K562 (cell line): ENCODE results near the gene TXNRD1. TPM values are rescaled to one million over a fixed set of nuclear protein-coding genes. Genes with fewer than 3 reads are reported as not detected.

ENCODE experiments used
- ATAC-seq: fragments of 200-7000 bp; cut with Tn5 transposase; 3 replicates; pipeline ENCODE4 v1.9.1; 2020; ENCODE audit warnings: moderate library complexity
- BruUV-seq: library from RNA; stranded (reverse); fragments of 400-500 nt; replicated peaks from 2 replicates; lab custom pipeline; 2021; lab: Mats Ljungman, UMichigan
- CTCF ChIA-PET: fragments of 300-600 bp; formaldehyde crosslinking; extraction: SDS; loops from one replicate; lab custom pipeline; 2021; ENCODE audit warnings: low intra/inter-chr PET ratio; lab: Yijun Ruan, JAX
- POLR2A ChIA-PET: fragments of 300-600, 350-650 bp; sonication (Branson Sonifier 250); formaldehyde crosslinking; extraction: SDS; loops from one replicate; lab custom pipeline; 2021; ENCODE audit warnings: antibody characterized with exemption, inconsistent platforms; lab: Yijun Ruan, JAX
- DNase-seq, 4 experiments: peaks; one replicate each; pipeline versions ENCODE4 v3.0.0 to v3.0.0-alpha.2; 2011 to 2018; ENCODE audit warnings: low spot score in 3 of 4, mixed read lengths in 3 of 4; ENCODE audit errors: extremely low read depth in 1 of 4
- FAIRE-seq: peaks from 2 replicates; lab custom pipeline; 2011; peaks lifted over from hg19 to GRCh38; lab: Jason Lieb, UNC
- H2AFZ ChIP-seq: 2 replicates; pipeline ENCODE4 v1.6.0; 2011; ENCODE audit warnings: low read depth, low read length, control low read depth, inconsistent platforms
- H3K27ac ChIP-seq: fragments of 200-600 bp; 3 replicates; pipeline ENCODE4 v1.8.0; 2011; ENCODE audit warnings: low read depth, mild to moderate bottlenecking, control low read depth, inconsistent platforms, low read length, moderate library complexity, mixed read lengths; ENCODE audit errors: extremely low read depth
- H3K27me3 ChIP-seq, 2 experiments: fragments of 300-600 bp in 1 of 2; 2 replicates in 1 of 2; 3 replicates in 1 of 2; pipeline versions ENCODE4 v1.6.0 to v1.8.0; 2011; ENCODE audit warnings: inconsistent platforms in 2 of 2, low read length in 2 of 2, mild to moderate bottlenecking in 1 of 2, mixed read lengths in 1 of 2, moderate library complexity in 1 of 2; ENCODE audit not compliant: control insufficient read depth in 2 of 2, insufficient read depth in 2 of 2
- H3K36me3 ChIP-seq: fragments of 300-600 bp; 3 replicates; pipeline ENCODE4 v1.8.0; 2011; ENCODE audit warnings: mild to moderate bottlenecking, low read length, inconsistent platforms; ENCODE audit not compliant: control insufficient read depth, insufficient read depth
- H3K4me1 ChIP-seq, 2 experiments: fragments of 200-600 bp in 1 of 2; replicated peaks in 1 of 2; 2 replicates in 1 of 2; 3 replicates in 1 of 2; pipeline versions ENCODE4 v1.5.1 to v1.8.0; 2011; ENCODE audit warnings: inconsistent platforms in 2 of 2, low read length in 2 of 2, mild to moderate bottlenecking in 1 of 2, mixed read lengths in 1 of 2, moderate library complexity in 1 of 2; ENCODE audit not compliant: control insufficient read depth in 2 of 2, insufficient read depth in 2 of 2
- H3K4me2 ChIP-seq: 2 replicates; pipeline ENCODE4 v1.6.1; 2011; ENCODE audit warnings: low read length, control low read depth, inconsistent platforms, mixed read lengths; ENCODE audit not compliant: insufficient read depth
- H3K4me3 ChIP-seq: fragments of 200-600 bp; sonication (generic), shearing (Covaris generic); 2 replicates; pipeline ENCODE4 v1.5.1; 2016; ENCODE audit warnings: control low read depth, inconsistent platforms
- H3K79me2 ChIP-seq: fragments of 200-600 bp; 3 replicates; pipeline ENCODE4 v1.8.0; 2011; ENCODE audit warnings: low read length, inconsistent platforms; ENCODE audit not compliant: control insufficient read depth, insufficient read depth
- H3K9ac ChIP-seq, 2 experiments: 2 replicates each; pipeline versions ENCODE4 v1.6.0 to v1.6.1; 2011; ENCODE audit warnings: low read depth in 2 of 2, low read length in 2 of 2, control low read depth in 1 of 2, inconsistent platforms in 1 of 2, mild to moderate bottlenecking in 1 of 2, mixed read lengths in 1 of 2; ENCODE audit not compliant: insufficient read depth in 1 of 2
- H3K9me1 ChIP-seq: one replicate; pipeline ENCODE4 v1.6.0; 2011; ENCODE audit warnings: inconsistent platforms, mild to moderate bottlenecking, low read length, moderate library complexity; ENCODE audit not compliant: control insufficient read depth, insufficient read depth
- H3K9me3 ChIP-seq: replicated peaks from 2 replicates; pipeline ENCODE4 v1.5.1; 2011; ENCODE audit warnings: low read depth, low read length, inconsistent platforms; ENCODE audit not compliant: control insufficient read depth, insufficient read depth
- H4K20me1 ChIP-seq: replicated peaks from 2 replicates; pipeline ENCODE4 v1.6.1; 2011; ENCODE audit warnings: low read length, inconsistent platforms, mixed read lengths; ENCODE audit not compliant: control insufficient read depth, insufficient read depth
- BRF1 ChIP-seq: IDR thresholded peaks from 3 replicates; pipeline ENCODE4 v1.6.1; 2011; ENCODE audit warnings: borderline replicate concordance, mild to moderate bottlenecking; ENCODE audit not compliant: insufficient read length; ENCODE audit errors: extremely low read depth
- C11orf30 ChIP-seq: fragments of 450-650 bp; IDR thresholded peaks from 2 replicates; pipeline ENCODE4 v1.6.1; 2016; ENCODE audit warnings: low read depth, mild to moderate bottlenecking
- GATAD2B ChIP-seq: fragments of 450-650 bp; IDR thresholded peaks from 2 replicates; pipeline ENCODE4 v1.6.1; 2017; ENCODE audit warnings: mild to moderate bottlenecking, borderline replicate concordance
- KAT7 ChIP-seq: sonication (generic); formaldehyde crosslinking; IDR thresholded peaks from 2 replicates; pipeline ENCODE4 v1.8.0; 2022; ENCODE audit warnings: missing genetic modification reagents, mild to moderate bottlenecking, borderline replicate concordance
- PTBP1 ChIP-seq: fragments of 200-400 bp; formaldehyde crosslinking; IDR thresholded peaks from 2 replicates; pipeline ENCODE4 v1.6.1; 2017; ENCODE audit warnings: low read depth, low read length
- SIX5 ChIP-seq, 2 experiments: IDR thresholded peaks; 2 replicates each; pipeline ENCODE4 v1.6.1; 2011; ENCODE audit warnings: low read length in 2 of 2, borderline replicate concordance in 1 of 2, low read depth in 1 of 2, mild to moderate bottlenecking in 1 of 2, moderate library complexity in 1 of 2; ENCODE audit not compliant: insufficient read depth in 1 of 2
- SP2 ChIP-seq: IDR thresholded peaks from 2 replicates; pipeline ENCODE4 v1.6.1; 2011; ENCODE audit warnings: mild to moderate bottlenecking, low read depth, low read length, moderate library complexity; ENCODE audit not compliant: poor library complexity, severe bottlenecking; ENCODE audit errors: extremely low read depth
- TCFL5 ChIP-seq: fragments of 250-450 bp; sonication (Bioruptor Pico); conservative IDR thresholded peaks from 2 replicates; pipeline ENCODE4 v1.6.1; 2021; ENCODE audit warnings: mild to moderate bottlenecking, moderate library complexity, matching md5 sums
- TEAD2 ChIP-seq: fragments of 450-650 bp; IDR thresholded peaks from 2 replicates; pipeline ENCODE4 v1.6.1; 2016; ENCODE audit warnings: missing genetic modification characterization, control low read depth, missing compliant biosample characterization
- ZNF347 ChIP-seq: fragments of 450-650 bp; formaldehyde crosslinking; IDR thresholded peaks from 2 replicates; pipeline ENCODE4 v1.4.0; 2020; ENCODE audit warnings: low read depth, mild to moderate bottlenecking, moderate library complexity
- ZNF436 ChIP-seq: fragments of 250-450, 450-650 bp; sonication (Bioruptor Pico); formaldehyde crosslinking; IDR thresholded peaks from 2 replicates; pipeline ENCODE4 v1.7.0; 2020; ENCODE audit warnings: mild to moderate bottlenecking
- ZSCAN29 ChIP-seq: fragments of 450-650 bp; IDR thresholded peaks from 2 replicates; pipeline ENCODE4 v1.6.1; 2017
- WGBS: fragments of 100-300 bp; shearing (Covaris generic); methylation state at CpG from one replicate; pipeline ENCODE4 v1.1.6; 2016; ENCODE audit warnings: low coverage, mixed read lengths; ENCODE audit not compliant: insufficient coverage; ENCODE audit errors: missing lambda C conversion rate; 5-methylcytosine and 5-hydroxymethylcytosine counted together
- in situ Hi-C: fragments of 300-500 bp; cut with MboI; formaldehyde crosslinking; loops from 4 replicates; pipeline ENCODE4 v1.15.0; 2018; ENCODE audit warnings: inconsistent platforms, mixed read lengths
- intact Hi-C: fragments of 100-400 bp; cut with micrococcal nuclease; formaldehyde crosslinking; loops from 2 replicates; pipeline ENCODE4 v1.14.2; 2022
- polyA plus RNA-seq, 8 experiments: library from polyadenylated mRNA; depleted of rRNA in 4 of 8; stranded (reverse) in 5 of 8; unstranded in 3 of 8; fragments of >200 nt; fragmentation: Nextera tagmentation in 2 of 8; fragmentation: Illumina TruSeq in 1 of 8; extraction: Ambion mirVana in 2 of 8; extraction: Trizol in 1 of 8; gene quantifications; 2 replicates each; pipeline versions ENCODE4 v1.2.1 to v1.2.3, GENCODE V29; 2011 to 2014; ENCODE audit warnings: inconsistent platforms in 1 of 8, missing spikeins in 1 of 8
- total RNA-seq, 7 experiments: library from RNA; depleted of rRNA in 6 of 7; stranded (reverse); fragments of >200 nt in 6 of 7; fragmentation: Illumina TruSeq in 2 of 7; extraction: Trizol in 2 of 7; gene quantifications; 2 replicates each; pipeline versions ENCODE4 v1.2.1 to v1.2.3, GENCODE V29; 2011 to 2021; ENCODE audit warnings: low replicate concordance in 1 of 7
- TF ChIP-seq, protein P1 (sequence below): fragments of 250-450 bp; sonication (Bioruptor Pico); IDR thresholded peaks from 2 replicates; pipeline ENCODE4 v1.8.0; 2022; ENCODE audit warnings: inconsistent platforms
- TF ChIP-seq, protein P2 (sequence below): fragments of 250-450 bp; sonication (Bioruptor Pico); IDR thresholded peaks from 2 replicates; pipeline ENCODE4 v1.4.0; 2020
- TF ChIP-seq, protein P3 (sequence below): sonication (generic); formaldehyde crosslinking; IDR thresholded peaks from 2 replicates; pipeline ENCODE4 v1.8.1; 2023; ENCODE audit warnings: mild to moderate bottlenecking, missing genetic modification reagents

The TXNRD1 gene
- total and polyA plus RNA-seq, 9 of the 15 experiments (the other 6 are each of a cell fraction or from before 2014, with no cell fraction given), result 107 to 189 (median 146) TPM

DNA sequence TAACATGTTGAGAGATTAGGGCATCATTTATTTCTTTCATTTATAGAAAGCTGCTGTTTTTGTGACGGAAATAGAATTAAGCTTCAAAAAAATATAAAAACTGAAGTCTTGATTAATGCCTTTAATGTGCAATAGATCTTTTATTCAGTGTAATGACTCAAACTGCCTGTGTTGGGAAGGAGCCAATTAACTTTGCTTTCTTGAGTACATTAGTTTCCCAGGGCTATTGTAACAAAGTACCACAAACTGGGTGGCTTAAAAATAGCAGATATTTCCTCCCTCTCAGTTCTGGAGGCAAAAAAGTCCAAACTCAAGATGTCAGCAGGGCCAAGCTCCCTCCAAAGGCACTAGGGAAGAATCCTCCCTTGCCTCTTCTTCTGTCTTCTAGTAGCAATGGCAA lies 124.6 kb downstream of the TXNRD1 start:
- H3K9ac ChIP-seq, result no peak overlapping the region
- peaks cover 87% of the 10 kb centered on the region for H3K36me3 ChIP-seq
- no peak overlapping the region for H3K4me3 ChIP-seq
- WGBS, result 82% methylated on average over 1 of the region's 1 CpG
- intact Hi-C loops, result no loop called here
- H3K27ac ChIP-seq, result no peak overlapping the region
- CTCF ChIA-PET, result no interaction called here
- in situ Hi-C loops, result no loop called here
- no peak overlapping the region for H3K4me2 ChIP-seq
- FAIRE-seq (no peak), ATAC-seq (no peak), DNase-seq (no peak)
- no peak overlapping the region for H2AFZ ChIP-seq
- no peaks in the 10 kb centered on the region for H3K27me3 ChIP-seq
- POLR2A ChIA-PET, result interaction anchor here (1.0 to 1.6 kb wide), 3 partner anchors 9 to 52 kb away, joined by 3 to 6 read pairs (median 3); no protein-coding TSS in a partner anchor
- no peaks in the 10 kb centered on the region for H3K4me1 ChIP-seq
- H3K79me2 ChIP-seq, result peaks cover 8% of the 10 kb centered on the region; the same call in 1 of the 3 replicates
- no peaks in the 10 kb centered on the region for H3K9me1 ChIP-seq
- no TSS peak for BruUV-seq
- no peaks in the 10 kb centered on the region for H4K20me1 ChIP-seq
- no peaks in the 10 kb centered on the region; the same call in 1 of the 2 replicates for H3K9me3 ChIP-seq
- no peak for TF ChIP-seq BRF1
- TF ChIP-seq ZNF347 (CRISPR knock-in tag), result no peak
- TF ChIP-seq, protein P1, sequence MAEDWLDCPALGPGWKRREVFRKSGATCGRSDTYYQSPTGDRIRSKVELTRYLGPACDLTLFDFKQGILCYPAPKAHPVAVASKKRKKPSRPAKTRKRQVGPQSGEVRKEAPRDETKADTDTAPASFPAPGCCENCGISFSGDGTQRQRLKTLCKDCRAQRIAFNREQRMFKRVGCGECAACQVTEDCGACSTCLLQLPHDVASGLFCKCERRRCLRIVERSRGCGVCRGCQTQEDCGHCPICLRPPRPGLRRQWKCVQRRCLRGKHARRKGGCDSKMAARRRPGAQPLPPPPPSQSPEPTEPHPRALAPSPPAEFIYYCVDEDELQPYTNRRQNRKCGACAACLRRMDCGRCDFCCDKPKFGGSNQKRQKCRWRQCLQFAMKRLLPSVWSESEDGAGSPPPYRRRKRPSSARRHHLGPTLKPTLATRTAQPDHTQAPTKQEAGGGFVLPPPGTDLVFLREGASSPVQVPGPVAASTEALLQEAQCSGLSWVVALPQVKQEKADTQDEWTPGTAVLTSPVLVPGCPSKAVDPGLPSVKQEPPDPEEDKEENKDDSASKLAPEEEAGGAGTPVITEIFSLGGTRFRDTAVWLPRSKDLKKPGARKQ (CRISPR knock-in tag), result no peak
- no peak for TF ChIP-seq ZNF436 (CRISPR knock-in tag)
- TF ChIP-seq KAT7 (CRISPR knock-in tag), result no peak
- TF ChIP-seq, protein P2, sequence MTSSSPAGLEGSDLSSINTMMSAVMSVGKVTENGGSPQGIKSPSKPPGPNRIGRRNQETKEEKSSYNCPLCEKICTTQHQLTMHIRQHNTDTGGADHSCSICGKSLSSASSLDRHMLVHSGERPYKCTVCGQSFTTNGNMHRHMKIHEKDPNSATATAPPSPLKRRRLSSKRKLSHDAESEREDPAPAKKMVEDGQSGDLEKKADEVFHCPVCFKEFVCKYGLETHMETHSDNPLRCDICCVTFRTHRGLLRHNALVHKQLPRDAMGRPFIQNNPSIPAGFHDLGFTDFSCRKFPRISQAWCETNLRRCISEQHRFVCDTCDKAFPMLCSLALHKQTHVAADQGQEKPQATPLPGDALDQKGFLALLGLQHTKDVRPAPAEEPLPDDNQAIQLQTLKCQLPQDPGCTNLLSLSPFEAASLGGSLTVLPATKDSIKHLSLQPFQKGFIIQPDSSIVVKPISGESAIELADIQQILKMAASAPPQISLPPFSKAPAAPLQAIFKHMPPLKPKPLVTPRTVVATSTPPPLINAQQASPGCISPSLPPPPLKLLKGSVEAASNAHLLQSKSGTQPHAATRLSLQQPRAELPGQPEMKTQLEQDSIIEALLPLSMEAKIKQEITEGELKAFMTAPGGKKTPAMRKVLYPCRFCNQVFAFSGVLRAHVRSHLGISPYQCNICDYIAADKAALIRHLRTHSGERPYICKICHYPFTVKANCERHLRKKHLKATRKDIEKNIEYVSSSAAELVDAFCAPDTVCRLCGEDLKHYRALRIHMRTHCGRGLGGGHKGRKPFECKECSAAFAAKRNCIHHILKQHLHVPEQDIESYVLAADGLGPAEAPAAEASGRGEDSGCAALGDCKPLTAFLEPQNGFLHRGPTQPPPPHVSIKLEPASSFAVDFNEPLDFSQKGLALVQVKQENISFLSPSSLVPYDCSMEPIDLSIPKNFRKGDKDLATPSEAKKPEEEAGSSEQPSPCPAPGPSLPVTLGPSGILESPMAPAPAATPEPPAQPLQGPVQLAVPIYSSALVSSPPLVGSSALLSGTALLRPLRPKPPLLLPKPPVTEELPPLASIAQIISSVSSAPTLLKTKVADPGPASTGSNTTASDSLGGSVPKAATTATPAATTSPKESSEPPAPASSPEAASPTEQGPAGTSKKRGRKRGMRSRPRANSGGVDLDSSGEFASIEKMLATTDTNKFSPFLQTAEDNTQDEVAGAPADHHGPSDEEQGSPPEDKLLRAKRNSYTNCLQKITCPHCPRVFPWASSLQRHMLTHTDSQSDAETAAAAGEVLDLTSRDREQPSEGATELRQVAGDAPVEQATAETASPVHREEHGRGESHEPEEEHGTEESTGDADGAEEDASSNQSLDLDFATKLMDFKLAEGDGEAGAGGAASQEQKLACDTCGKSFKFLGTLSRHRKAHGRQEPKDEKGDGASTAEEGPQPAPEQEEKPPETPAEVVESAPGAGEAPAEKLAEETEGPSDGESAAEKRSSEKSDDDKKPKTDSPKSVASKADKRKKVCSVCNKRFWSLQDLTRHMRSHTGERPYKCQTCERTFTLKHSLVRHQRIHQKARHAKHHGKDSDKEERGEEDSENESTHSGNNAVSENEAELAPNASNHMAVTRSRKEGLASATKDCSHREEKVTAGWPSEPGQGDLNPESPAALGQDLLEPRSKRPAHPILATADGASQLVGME (CRISPR knock-in tag), result no peak
- TF ChIP-seq PTBP1, result no peak
- no peak for TF ChIP-seq TEAD2 (tag)
- TF ChIP-seq, protein P3, sequence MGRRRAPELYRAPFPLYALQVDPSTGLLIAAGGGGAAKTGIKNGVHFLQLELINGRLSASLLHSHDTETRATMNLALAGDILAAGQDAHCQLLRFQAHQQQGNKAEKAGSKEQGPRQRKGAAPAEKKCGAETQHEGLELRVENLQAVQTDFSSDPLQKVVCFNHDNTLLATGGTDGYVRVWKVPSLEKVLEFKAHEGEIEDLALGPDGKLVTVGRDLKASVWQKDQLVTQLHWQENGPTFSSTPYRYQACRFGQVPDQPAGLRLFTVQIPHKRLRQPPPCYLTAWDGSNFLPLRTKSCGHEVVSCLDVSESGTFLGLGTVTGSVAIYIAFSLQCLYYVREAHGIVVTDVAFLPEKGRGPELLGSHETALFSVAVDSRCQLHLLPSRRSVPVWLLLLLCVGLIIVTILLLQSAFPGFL (CRISPR knock-in tag), result no peak
- TF ChIP-seq TCFL5 (CRISPR knock-in tag), result no peak
- no peak for TF ChIP-seq GATAD2B
- TF ChIP-seq SP2, result no peak
- TF ChIP-seq C11orf30, result no peak
- no peak for TF ChIP-seq ZSCAN29
- no peak for TF ChIP-seq SIX5 (IDR thresholded peaks at IDR 0.05; ENCODE audit: borderline replicate concordance in 1 of 2, insufficient read depth in 1 of 2, low read depth in 1 of 2, low read length in 2 of 2)
